NK-92 (cell line): ENCODE data around the gene WDR18.

ENCODE experiments used
- DNase-seq: peaks from one replicate; lab custom pipeline; 2025; ENCODE audit not compliant: unreplicated experiment; lab: John Stamatoyannopoulos, UW

WDR18 gene

DNA sequence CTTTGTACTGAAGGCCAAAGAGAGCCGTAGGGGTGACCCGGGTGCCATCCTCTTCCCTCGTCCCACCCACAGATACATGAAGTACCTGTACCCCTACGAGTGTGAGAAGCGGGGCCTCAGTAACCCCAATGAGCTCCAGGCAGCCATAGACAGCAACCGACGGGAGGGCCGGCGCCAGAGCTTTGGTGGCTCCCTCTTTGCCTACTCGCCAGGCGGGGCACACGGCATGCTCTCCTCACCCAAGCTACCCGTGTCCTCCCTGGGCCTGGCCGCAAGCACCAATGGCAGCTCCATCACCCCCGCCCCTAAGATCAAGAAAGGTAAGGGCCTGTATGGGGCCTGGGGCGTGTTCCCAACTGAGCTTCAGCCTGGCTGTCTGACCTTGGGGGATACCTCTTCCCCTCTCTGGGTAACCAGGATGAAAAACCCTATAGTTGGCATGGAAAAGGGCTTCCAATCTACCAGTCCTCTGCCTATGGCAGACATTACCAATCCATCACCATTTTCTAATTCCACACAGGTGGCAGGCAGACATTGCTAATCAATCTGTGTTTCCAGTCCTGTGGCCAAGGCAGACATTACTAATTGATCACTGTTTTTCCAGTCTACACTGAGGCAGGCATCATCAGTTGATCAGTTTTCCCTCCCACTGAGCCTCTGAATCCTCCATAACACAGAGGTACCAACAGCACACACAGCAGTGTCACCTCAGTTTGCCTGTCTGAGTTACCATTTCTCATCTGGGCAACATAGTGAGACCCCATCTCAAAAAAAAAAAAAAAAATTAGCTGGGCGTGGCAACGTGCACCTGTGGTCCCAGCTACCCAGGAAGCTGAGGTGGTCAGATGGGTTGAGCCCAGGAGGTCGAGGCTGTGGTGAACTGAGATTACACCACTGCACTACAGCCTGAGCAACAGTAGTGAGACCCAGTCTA, 19.1 kb upstream of the WDR18 start:
- DNase-seq, result no peak

DNA sequence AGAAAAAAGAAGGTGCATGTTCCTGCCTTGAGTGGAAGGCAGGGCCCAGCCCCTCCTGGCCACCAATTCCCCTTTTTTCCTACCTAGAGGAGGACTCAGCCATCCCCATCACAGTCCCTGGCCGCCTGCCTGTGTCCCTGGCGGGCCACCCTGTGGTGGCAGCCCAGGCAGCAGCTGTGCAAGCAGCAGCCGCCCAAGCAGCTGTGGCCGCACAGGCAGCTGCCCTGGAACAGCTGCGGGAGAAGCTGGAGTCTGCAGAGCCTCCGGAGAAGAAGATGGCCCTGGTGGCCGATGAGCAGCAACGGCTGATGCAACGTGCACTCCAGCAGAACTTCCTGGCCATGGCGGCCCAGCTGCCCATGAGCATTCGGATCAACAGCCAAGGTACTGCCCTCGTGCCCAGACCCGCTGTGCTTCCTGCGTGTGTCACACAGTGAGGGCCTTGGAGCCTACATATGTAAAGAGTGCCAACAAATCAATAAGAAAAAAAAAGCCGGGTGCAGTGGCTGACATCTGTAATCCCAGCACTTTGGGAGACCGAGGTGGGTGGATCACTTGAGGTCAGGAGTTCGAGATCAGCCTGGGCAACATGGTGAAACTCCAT, 17.6 kb upstream of the WDR18 start:
- DNase-seq, result no peak

DNA sequence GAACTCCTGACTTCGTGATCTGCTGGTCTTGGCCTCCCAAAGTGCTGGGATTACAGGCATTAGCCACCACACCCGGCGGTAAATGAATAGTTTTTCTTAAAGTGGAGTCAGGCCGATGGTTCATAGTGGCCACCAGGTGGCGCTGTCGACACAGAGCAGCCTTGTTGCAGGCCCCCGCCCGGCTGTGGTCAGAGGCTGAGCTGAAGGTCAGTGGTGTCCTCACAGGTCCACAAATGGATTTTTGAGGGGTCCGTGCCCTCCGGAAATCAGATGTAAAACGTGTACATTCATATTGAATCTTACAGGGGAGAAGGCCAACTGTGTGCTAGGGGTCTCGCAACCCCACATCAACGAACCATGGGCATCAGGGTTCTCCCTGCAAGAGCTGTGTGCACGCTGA, 13.4 kb upstream of the WDR18 start:
- DNase-seq, result no peak

GRCh38 chr19:971795-972194, 12.3 kb upstream of the WDR18 start:
- no peak for DNase-seq

GRCh38 chr19:972281-972680, 11.9 kb upstream of the WDR18 start:
- no peak for DNase-seq

DNA sequence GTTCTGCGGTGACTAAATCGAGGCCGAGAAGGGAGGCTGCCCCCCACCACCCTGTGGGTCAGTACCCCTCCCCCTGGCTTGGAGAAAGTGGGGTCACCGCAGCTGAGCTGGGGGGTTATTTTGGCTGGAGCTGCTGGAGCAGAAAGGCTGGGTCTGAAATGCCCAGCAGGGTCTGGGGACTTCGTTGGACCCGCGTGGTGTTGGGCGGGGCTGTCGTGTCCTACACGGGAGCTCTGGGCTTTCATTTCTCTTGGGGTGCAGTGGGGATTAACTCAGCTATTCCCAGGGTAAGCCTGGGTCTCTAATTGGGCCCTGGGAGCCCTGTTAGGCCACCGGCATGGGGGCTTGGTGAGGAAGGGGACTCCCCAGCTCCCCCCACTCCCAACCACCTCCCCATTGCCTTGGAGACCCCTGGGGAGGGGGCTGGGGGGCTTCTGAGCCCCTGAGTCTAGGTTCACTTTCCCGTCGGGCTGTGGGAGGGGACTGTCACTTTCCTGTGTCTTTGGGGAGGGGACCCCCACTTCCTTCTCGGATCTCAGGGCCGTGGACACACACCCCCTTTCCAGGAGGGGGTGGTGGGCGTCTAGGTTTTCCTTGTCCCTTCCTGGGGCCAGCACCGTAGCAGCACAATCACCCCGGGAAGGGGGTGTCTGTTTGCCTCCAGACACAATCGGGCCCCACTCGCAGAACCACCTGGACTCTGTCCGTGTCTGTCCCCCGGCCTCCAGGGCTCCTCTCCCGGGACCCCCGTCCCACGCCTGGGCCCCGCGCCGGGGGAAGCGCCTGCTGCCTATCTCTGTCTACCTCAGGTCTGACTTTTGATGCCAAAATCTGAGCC, 10.2 kb upstream of the WDR18 start:
- DNase-seq, result no peak

- DNase-seq, result no peak
These were observed 9.4 kb upstream of the WDR18 start for GRCh38 chr19:974564-975257.

GRCh38 chr19:976476-976875, 7.7 kb upstream of the WDR18 start:
- DNase-seq, result no peak

DNA sequence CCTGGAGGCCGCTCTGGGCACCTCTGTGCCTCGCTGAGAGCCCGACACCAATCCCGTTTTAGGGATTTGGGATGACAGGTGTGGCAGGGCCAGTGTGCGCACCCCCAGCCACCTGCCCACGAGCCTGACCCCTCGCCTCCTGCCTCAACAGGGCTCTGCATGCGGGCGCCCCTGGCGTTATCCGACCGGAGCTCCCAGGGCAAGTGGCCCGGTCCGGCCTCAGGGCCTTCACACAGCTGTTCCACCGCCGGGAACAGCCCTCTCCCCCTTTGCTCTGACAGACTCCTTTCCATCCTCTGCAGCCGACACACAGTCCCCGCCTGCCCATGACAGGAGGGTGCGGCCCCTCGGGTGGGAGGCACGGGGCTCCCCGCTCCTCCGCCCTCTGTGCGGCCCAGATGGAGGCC, 7.1 kb upstream of the WDR18 start:
- no peak for DNase-seq

GRCh38 chr19:979318-979741, 4.8 kb upstream of the WDR18 start:
- no peak for DNase-seq

DNA sequence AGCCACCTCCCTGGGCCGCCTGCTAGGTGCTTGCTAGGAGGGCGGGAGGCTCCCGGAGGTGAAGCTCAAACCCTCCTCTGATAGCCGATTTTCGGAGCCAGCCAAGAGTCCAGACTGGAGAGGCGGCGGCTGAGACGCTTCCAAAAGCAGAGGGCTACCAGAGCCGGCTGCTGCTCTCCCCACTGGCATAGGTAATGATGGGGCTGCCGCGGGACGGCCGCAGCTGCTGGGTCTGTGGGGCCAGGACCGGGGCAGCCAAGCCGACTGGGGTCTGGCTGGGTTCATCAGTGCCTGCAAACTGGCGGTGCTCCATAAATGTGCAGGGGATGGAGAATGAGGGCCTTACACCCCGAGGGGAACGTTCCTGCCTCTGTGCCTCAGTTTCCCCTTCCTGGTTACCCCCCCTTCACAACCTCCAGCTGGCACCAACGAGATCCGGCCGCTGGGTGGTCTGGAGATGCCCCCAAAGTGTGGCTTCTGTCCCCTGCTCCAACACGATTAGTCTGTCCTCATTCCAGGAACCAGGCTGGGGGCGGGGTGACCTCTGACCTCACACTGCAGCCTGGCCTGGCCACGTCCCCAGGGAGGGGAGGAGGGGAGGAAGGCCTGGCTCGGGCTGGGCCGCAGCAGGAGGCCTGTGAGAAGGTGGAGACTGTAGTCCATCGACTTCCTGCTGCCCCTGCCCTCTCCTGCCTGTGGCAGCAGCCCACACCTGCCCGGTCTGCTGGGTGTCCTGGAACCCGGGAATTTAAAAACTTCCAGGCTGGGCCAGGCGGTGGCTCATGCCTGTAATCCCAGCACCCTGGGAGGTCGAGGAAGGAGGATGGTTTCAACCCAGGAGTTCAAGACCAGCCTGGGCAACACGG, 3.8 kb upstream of the WDR18 start:
- DNase-seq, result no peak

- no peak for DNase-seq
These were observed 1.5 kb upstream of the WDR18 start for GRCh38 chr19:982567-983170.

DNA sequence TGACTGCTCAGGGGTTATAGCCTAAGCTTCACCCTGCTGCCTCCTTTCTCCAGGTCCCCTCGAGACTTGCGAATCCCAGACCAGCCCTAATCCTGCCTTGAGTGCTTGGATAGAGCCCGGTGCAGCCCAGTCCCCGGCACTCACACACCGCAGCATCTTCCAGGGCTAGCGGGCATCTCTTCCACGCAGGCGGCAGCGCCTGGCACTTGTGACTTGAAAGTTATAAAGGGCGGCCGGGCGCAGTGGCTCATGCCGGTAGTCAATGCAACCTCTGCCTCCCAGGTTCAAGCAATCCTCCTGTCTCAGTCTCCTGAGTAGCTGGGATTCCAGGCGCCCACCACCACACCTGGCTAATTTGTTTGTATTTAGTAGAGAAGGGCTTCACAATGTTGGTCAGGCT, 1.9 kb downstream of the WDR18 start:
- DNase-seq, result no peak

DNA sequence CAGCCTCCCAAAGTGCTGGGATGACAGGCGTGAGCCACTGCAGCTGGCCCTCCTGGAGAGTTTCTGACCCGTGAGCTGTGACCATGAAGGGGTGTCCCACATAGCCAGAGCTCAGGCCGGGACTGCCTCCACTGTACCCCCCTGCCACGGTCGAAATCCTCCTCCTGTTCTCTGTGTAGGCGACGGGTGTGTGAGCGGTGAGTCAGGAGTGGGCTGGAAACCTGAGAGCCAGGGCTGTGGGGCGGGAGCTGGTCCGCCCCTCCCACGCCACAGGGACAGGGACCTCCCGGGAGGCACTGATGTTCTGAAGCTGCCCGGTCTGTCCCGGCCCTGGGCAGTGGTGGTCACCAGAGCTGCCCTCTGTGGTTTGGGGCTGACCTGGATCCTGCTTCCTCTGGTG, 3.9 kb downstream of the WDR18 start:
- DNase-seq, result no peak

DNA sequence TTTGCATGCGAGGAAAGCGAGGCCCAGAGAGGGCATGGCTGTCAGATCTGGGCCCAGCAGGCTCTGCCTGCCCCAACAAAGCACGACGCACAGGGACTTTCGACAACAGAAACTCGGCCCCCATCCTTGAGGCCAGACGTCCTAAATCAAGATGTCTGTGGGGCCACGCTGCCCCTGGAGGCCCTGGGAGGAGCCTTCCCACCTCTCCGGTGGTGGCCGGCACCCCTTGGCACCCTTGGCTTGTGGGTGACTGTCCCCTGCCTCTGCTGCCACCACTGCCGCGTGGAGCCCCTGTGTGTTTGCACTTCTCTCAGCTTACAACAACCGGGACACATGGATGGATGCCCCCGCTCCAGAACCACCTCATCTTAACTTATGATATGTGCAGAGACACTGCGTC, 4.4 kb downstream of the WDR18 start:
- no peak for DNase-seq

DNA sequence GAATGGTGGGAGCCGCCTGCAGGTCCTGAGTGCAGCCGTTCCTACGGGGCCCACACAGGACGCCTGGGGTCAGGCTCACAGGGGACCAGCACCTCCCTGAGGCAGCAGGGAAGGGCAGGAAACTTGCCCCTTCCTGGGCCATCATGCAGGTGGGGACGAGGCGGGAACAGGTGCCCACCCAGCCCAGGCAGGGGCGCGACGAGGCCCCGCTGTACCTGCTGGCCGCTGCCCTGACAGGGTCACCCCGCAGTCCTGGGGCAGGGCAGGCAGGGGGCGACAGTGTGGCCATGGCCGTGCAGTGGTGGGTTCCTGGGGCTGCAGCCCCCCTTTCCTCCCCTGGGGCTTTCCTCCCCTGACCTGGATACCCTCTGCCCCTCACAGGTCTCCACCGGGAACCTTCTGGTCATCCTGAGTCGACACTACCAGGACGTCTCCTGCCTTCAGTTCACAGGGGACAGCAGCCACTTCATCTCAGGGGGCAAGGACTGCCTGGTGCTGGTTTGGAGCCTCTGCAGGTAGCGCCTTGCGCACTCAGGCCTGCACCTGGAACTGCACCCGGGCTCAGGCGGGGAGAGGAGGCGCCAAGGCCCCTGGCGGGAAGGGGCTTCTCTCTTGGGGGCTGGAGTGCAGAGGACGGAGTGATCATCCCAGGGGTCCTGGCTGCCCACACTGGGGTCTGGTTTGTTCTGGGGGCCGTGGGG, 5.4 kb downstream of the WDR18 start:
- no peak for DNase-seq

- no peak for DNase-seq
These were observed 6.0 kb downstream of the WDR18 start for GRCh38 chr19:990119-990571.

- DNase-seq, result no peak
These were observed 6.6 kb downstream of the WDR18 start for GRCh38 chr19:990746-991145.
